GM12878 (cell line): Measurements from ENCODE around the gene TMEM45B. TPM values are rescaled to one million over a fixed set of nuclear protein-coding genes. Genes with fewer than 3 reads are reported as not detected.
"Not testable (repeated sequence)": the region's sequence is repeated elsewhere in the genome, so short reads cannot be mapped to it uniquely, and the experiment has no call there.

Experiments
- ATAC-seq: fragments of 200-7000 bp; cut with Tn5 transposase; 3 replicates; pipeline ENCODE4 v1.9.1; 2020; ENCODE audit warnings: mild to moderate bottlenecking, moderate library complexity
- BruUV-seq: library from RNA; stranded (reverse); fragments of 400-500 nt; replicated peaks from 2 replicates; lab custom pipeline; 2021; lab: Mats Ljungman, UMichigan
- CTCF ChIA-PET: fragments of 300-600 bp; sonication (Branson Sonifier 250); formaldehyde crosslinking; extraction: SDS; loops from one replicate; lab custom pipeline; 2021; ENCODE audit warnings: inconsistent platforms; lab: Yijun Ruan, JAX
- POLR2A ChIA-PET: fragments of 350-600 bp; formaldehyde crosslinking; extraction: SDS; loops from one replicate; lab custom pipeline; 2021; ENCODE audit warnings: inconsistent platforms; lab: Charles Lee
- RAD21 ChIA-PET: fragments of 300-600 bp; sonication (Branson Sonifier 250); formaldehyde crosslinking; loops from one replicate; lab custom pipeline; 2023; ENCODE audit warnings: antibody characterized with exemption; ENCODE audit not compliant: unreplicated experiment; lab: Charles Lee
- SMC1A ChIA-PET: fragments of 300-600 bp; sonication (Branson Sonifier 250); formaldehyde crosslinking; loops from one replicate; lab custom pipeline; 2023; ENCODE audit not compliant: unreplicated experiment, uncharacterized antibody; lab: Charles Lee
- DNase-seq: peaks from one replicate; pipeline ENCODE4 v3.0.0-alpha.2; 2011; ENCODE audit warnings: low read depth, low spot score
- FAIRE-seq: peaks from 3 replicates; lab custom pipeline; 2011; peaks lifted over from hg19 to GRCh38; lab: Jason Lieb, UNC
- H2AFZ ChIP-seq: 2 replicates; pipeline ENCODE4 v1.6.0; 2011; ENCODE audit warnings: low read depth, low read length, control low read depth; ENCODE audit not compliant: control insufficient read depth
- H3K27ac ChIP-seq: 2 replicates; pipeline ENCODE4 v1.5.1; 2011; ENCODE audit warnings: control low read depth; ENCODE audit not compliant: control insufficient read depth, insufficient read depth
- H3K27me3 ChIP-seq, 2 experiments: replicated peaks in 1 of 2; 2 replicates each; pipeline versions ENCODE4 v1.6.0 to v1.6.1; 2011; ENCODE audit warnings: low read length in 1 of 2; ENCODE audit not compliant: control insufficient read depth in 2 of 2, insufficient read depth in 2 of 2
- H3K36me3 ChIP-seq, 2 experiments: 2 replicates each; pipeline ENCODE4 v1.5.1; 2011; ENCODE audit warnings: low read length in 1 of 2; ENCODE audit not compliant: control insufficient read depth in 2 of 2, insufficient read depth in 2 of 2
- H3K4me1 ChIP-seq: 2 replicates; pipeline ENCODE4 v1.6.1; 2011; ENCODE audit warnings: mild to moderate bottlenecking, low read length, moderate library complexity, mixed read lengths; ENCODE audit not compliant: control insufficient read depth, insufficient read depth
- H3K4me2 ChIP-seq: 2 replicates; pipeline ENCODE4 v1.6.0; 2011; ENCODE audit warnings: control low read depth; ENCODE audit not compliant: control insufficient read depth, insufficient read depth
- H3K4me3 ChIP-seq: fragments of 200-600 bp; sonication (generic); 2 replicates; pipeline ENCODE4 v1.5.1; 2016
- H3K79me2 ChIP-seq: 2 replicates; pipeline ENCODE4 v1.6.0; 2011; ENCODE audit warnings: low read length; ENCODE audit not compliant: control insufficient read depth, insufficient read depth
- H3K9ac ChIP-seq: 2 replicates; pipeline ENCODE4 v1.8.0; 2011; ENCODE audit warnings: low read length, control low read depth, mixed read lengths; ENCODE audit not compliant: control insufficient read depth, insufficient read depth
- H3K9me3 ChIP-seq: replicated peaks from 3 replicates; pipeline ENCODE4 v1.5.1; 2011; ENCODE audit warnings: mild to moderate bottlenecking, low read length; ENCODE audit not compliant: control insufficient read depth, insufficient read depth
- H4K20me1 ChIP-seq: 2 replicates; pipeline ENCODE4 v1.6.0; 2011; ENCODE audit not compliant: control insufficient read depth, insufficient read depth
- GABPA ChIP-seq: IDR thresholded peaks from 2 replicates; pipeline ENCODE4 v1.6.1; 2014; ENCODE audit warnings: antibody characterized with exemption, low read depth, mild to moderate bottlenecking, inconsistent platforms
- HCFC1 ChIP-seq: fragments of 150-350 bp; IDR thresholded peaks from 2 replicates; pipeline ENCODE4 v1.6.1; 2014; ENCODE audit warnings: low read length
- IRF4 ChIP-seq: IDR thresholded peaks from 2 replicates; pipeline ENCODE4 v1.6.1; 2011; ENCODE audit warnings: low read depth, low read length
- MEF2A ChIP-seq: IDR thresholded peaks from 2 replicates; pipeline ENCODE4 v1.6.1; 2011; ENCODE audit warnings: low read depth, mild to moderate bottlenecking, low read length, moderate library complexity; ENCODE audit not compliant: insufficient read depth
- NFYA ChIP-seq: IDR thresholded peaks from 2 replicates; pipeline ENCODE4 v1.6.1; 2011; ENCODE audit warnings: low read depth, mild to moderate bottlenecking, low read length, improper control_type of control experiment, borderline replicate concordance
- POLR2AphosphoS5 ChIP-seq: IDR thresholded peaks from 2 replicates; pipeline ENCODE4 v1.6.1; 2011; ENCODE audit warnings: mild to moderate bottlenecking, low read length, inconsistent platforms
- RUNX3 ChIP-seq: IDR thresholded peaks from 2 replicates; pipeline ENCODE4 v1.6.1; 2012; ENCODE audit warnings: low read length, inconsistent platforms
- SMARCA5 ChIP-seq: fragments of 450-650 bp; IDR thresholded peaks from 2 replicates; pipeline ENCODE4 v1.6.1; 2017; ENCODE audit warnings: mild to moderate bottlenecking
- ZBED1 ChIP-seq: IDR thresholded peaks from 2 replicates; pipeline ENCODE4 v1.6.1; 2016; ENCODE audit warnings: borderline replicate concordance
- WGBS: methylation state at CpG from one replicate; pipeline ENCODE4 v1.1.6; 2016; ENCODE audit warnings: low lambda C conversion rate; ENCODE audit not compliant: insufficient replicate concordance, insufficient coverage; ENCODE audit errors: missing lambda C conversion rate; 5-methylcytosine and 5-hydroxymethylcytosine counted together
- in situ Hi-C: fragments of 300-500 bp; cut with MboI; formaldehyde crosslinking; loops from 9 replicates; pipeline ENCODE4 v1.14.3; 2018; ENCODE audit warnings: mixed read lengths
- intact Hi-C: fragments of 100-400 bp; cut with micrococcal nuclease; formaldehyde crosslinking; loops from one replicate; pipeline ENCODE4 v1.14.2; 2022; ENCODE audit not compliant: unreplicated experiment
- polyA plus RNA-seq, 11 experiments: library from polyadenylated mRNA; depleted of rRNA in 4 of 11; unstranded in 6 of 11; stranded (reverse) in 5 of 11; fragments of >200 nt; fragmentation: Nextera tagmentation in 4 of 11; fragmentation: Illumina TruSeq in 1 of 11; extraction: Ambion mirVana in 4 of 11; extraction: Trizol in 1 of 11; gene quantifications; 1 replicate in 1 of 11; 2 replicates in 10 of 11; pipeline versions ENCODE4 v1.2.1 to v1.2.3, GENCODE V29; 2011 to 2016; ENCODE audit warnings: inconsistent platforms in 2 of 11, missing spikeins in 2 of 11, low read depth in 1 of 11
- total RNA-seq, 4 experiments: library from RNA; depleted of rRNA in 3 of 4; stranded (reverse); fragments of >200 nt in 3 of 4; fragmentation: Illumina TruSeq in 1 of 4; extraction: Trizol in 1 of 4; gene quantifications; 2 replicates each; pipeline versions ENCODE4 v1.2.1 to v1.2.3, GENCODE V29; 2013 to 2021
- TF ChIP-seq, protein P1 (sequence below): fragments of 450-650 bp; IDR thresholded peaks from 2 replicates; pipeline ENCODE4 v1.6.1; 2017; ENCODE audit warnings: mild to moderate bottlenecking, low read depth, inconsistent platforms; ENCODE audit not compliant: poor library complexity, severe bottlenecking
- TF ChIP-seq, protein P2 (sequence below): fragments of 450-650 bp; IDR thresholded peaks from 2 replicates; pipeline ENCODE4 v1.6.1; 2017; ENCODE audit warnings: low read depth, mild to moderate bottlenecking, moderate library complexity

The TMEM45B gene
- total and polyA plus RNA-seq, 10 of the 15 experiments (the other 5 are each of a cell fraction or from before 2014, with no cell fraction given), result 0.05 to 0.13 TPM; not detected in 8

DNA sequence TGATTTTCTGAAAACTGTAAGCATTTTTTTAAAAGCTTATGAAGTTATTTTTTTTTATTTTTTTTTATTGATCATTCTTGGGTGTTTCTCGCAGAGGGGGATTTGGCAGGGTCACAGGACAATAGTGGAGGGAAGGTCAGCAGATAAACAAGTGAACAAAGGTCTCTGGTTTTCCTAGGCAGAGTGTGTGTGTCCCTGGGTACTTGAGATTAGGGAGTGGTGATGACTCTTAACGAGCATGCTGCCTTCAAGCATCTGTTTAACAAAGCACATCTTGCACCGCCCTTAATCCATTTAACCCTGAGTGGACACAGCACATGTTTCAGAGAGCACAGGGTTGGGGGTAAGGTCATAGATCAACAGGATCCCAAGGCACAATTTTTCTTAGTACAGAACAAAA, 31.7 kb downstream of the TMEM45B start:
- intact Hi-C loops, H4K20me1 ChIP-seq, in situ Hi-C loops, H3K9me3 ChIP-seq, H3K36me3 ChIP-seq, FAIRE-seq, H3K4me1 ChIP-seq, H3K27me3 ChIP-seq, SMC1A ChIA-PET, H3K4me3 ChIP-seq, H3K79me2 ChIP-seq, BruUV-seq, H2AFZ ChIP-seq, H3K27ac ChIP-seq, CTCF ChIA-PET, ATAC-seq, H3K9ac ChIP-seq, H3K4me2 ChIP-seq, POLR2A ChIA-PET, DNase-seq, RAD21 ChIA-PET: not testable (repeated sequence)
- WGBS, result no CpG with 5 or more reads among the region's 3 CpGs

DNA sequence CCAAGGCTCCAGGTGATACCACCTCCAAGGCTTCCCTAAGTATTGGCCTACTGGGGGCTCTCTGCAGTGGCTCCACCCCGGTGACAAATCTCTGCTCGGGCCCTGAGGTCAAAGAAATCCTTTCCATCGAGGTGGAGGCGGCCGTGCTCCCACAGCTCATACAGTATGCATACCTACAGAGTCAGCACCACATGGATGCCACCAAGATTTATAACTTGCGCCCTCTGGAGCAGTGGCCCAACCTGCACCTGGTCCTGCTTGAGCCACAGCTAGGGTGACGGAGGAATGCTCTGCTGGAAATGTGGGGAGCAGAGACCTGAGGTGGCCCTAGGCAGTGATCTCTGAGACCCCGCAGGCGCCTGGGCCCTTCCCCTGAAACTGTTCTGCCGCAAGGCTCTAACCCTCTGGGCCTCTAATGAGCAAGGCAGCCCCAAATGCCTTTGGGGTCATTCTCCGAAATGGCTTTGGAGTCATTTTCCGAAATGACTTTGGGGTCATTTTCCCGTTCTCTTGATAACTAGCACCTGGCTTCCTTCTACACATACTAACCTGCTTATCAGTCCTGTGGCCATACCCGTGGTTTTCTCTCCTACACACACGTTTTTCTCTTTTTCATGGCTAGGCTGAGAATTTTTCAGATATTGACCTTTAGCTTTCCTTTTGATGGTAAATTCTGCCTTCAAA, 33.9 kb downstream of the TMEM45B start:
- RAD21 ChIA-PET, result interaction anchor here (0.6 kb wide), 1 partner anchor 245 kb away, joined by 4 read pairs; no protein-coding TSS in a partner anchor
- H4K20me1 ChIP-seq, result peaks cover 2% of the 10 kb centered on the region; the same call in 1 of the 2 replicates
- CTCF ChIA-PET, result no interaction called here
- H3K27me3 ChIP-seq, result no peaks in the 10 kb centered on the region
- SMC1A ChIA-PET, result no interaction called here
- H3K4me2 ChIP-seq, result no peak overlapping the region
- POLR2A ChIA-PET, result no interaction called here
- intact Hi-C loops, result no loop called here
- no peak overlapping the region for H3K4me3 ChIP-seq
- no peak overlapping the region for H3K9ac ChIP-seq
- in situ Hi-C loops, result no loop called here
- no peaks in the 10 kb centered on the region for H3K36me3 ChIP-seq
- no TSS peak for BruUV-seq
- H2AFZ ChIP-seq, result no peak overlapping the region
- H3K27ac ChIP-seq, result no peak overlapping the region
- no peaks in the 10 kb centered on the region; the same call in 1 of the 2 replicates for H3K4me1 ChIP-seq
- DNase-seq, result no peak
- ATAC-seq, result no peak
- 41% methylated on average over 15 of the region's 15 CpGs for WGBS
- no peaks in the 10 kb centered on the region for H3K9me3 ChIP-seq
- TF ChIP-seq GABPA (no peak), HCFC1 (no peak), RUNX3 (no peak), SMARCA5 (no peak), MEF2A (no peak), NFYA (no peak), POLR2AphosphoS5 (no peak), IRF4 (no peak), ZBED1 (no peak)
- TF ChIP-seq, protein P1, sequence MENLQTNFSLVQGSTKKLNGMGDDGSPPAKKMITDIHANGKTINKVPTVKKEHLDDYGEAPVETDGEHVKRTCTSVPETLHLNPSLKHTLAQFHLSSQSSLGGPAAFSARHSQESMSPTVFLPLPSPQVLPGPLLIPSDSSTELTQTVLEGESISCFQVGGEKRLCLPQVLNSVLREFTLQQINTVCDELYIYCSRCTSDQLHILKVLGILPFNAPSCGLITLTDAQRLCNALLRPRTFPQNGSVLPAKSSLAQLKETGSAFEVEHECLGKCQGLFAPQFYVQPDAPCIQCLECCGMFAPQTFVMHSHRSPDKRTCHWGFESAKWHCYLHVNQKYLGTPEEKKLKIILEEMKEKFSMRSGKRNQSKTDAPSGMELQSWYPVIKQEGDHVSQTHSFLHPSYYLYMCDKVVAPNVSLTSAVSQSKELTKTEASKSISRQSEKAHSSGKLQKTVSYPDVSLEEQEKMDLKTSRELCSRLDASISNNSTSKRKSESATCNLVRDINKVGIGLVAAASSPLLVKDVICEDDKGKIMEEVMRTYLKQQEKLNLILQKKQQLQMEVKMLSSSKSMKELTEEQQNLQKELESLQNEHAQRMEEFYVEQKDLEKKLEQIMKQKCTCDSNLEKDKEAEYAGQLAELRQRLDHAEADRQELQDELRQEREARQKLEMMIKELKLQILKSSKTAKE, result no peak
- TF ChIP-seq, protein P2, sequence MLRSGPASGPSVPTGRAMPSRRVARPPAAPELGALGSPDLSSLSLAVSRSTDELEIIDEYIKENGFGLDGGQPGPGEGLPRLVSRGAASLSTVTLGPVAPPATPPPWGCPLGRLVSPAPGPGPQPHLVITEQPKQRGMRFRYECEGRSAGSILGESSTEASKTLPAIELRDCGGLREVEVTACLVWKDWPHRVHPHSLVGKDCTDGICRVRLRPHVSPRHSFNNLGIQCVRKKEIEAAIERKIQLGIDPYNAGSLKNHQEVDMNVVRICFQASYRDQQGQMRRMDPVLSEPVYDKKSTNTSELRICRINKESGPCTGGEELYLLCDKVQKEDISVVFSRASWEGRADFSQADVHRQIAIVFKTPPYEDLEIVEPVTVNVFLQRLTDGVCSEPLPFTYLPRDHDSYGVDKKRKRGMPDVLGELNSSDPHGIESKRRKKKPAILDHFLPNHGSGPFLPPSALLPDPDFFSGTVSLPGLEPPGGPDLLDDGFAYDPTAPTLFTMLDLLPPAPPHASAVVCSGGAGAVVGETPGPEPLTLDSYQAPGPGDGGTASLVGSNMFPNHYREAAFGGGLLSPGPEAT, result no peak
- H3K79me2 ChIP-seq, result no peaks in the 10 kb centered on the region
- FAIRE-seq, result no peak
